ENCODE results near the gene ZC3H7A.
"Not testable (repeated sequence)": the region's sequence is repeated elsewhere in the genome, so short reads cannot be mapped to it uniquely, and the experiment has no call there.

DNA sequence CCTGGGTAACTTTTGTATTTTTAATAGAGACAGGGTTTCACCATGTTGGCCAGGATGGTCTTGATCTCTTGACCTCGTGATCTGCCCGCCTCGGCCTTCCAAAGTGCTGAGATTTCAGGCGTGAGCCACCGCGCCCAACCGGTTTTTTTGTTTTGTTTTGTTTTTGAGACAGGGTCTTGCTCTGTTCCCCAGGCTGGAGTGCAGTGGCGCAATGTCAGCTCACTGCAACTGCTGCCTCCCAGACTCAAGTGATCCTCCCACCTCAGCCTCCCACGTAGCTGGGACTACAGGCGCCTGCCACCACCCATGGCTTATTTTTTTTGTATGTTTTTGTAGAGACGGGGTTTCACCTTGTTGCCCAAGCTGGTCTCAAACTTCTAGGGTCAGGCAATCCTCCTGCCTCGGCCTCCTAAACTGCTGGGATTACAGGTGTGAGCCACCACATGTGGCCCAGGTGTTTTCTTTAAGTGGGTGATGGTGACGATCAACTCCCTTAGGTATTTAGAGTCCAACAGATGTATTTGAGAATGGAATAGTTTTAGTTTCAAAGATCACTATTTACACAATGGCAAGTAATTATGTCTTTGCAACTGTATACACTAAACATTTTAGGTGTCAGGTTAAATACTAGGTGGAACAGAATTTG is 28.6 kb upstream of the ZC3H7A start:
- TF ChIP-seq, protein P1, sequence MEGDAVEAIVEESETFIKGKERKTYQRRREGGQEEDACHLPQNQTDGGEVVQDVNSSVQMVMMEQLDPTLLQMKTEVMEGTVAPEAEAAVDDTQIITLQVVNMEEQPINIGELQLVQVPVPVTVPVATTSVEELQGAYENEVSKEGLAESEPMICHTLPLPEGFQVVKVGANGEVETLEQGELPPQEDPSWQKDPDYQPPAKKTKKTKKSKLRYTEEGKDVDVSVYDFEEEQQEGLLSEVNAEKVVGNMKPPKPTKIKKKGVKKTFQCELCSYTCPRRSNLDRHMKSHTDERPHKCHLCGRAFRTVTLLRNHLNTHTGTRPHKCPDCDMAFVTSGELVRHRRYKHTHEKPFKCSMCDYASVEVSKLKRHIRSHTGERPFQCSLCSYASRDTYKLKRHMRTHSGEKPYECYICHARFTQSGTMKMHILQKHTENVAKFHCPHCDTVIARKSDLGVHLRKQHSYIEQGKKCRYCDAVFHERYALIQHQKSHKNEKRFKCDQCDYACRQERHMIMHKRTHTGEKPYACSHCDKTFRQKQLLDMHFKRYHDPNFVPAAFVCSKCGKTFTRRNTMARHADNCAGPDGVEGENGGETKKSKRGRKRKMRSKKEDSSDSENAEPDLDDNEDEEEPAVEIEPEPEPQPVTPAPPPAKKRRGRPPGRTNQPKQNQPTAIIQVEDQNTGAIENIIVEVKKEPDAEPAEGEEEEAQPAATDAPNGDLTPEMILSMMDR (conservative IDR thresholded peaks at IDR 0.05) = not testable (repeated sequence)
- not testable (repeated sequence) for TF ChIP-seq EZH2 (IDR thresholded peaks at IDR 0.05; ENCODE audit: low read depth)
